ENCODE data around the gene FREM3. TPM values are rescaled to one million over a fixed set of nuclear protein-coding genes. Genes with fewer than 3 reads are reported as not detected.

The FREM3 gene
- total RNA-seq, 1 donor from 2014 or later: not detected

- no peak for TF ChIP-seq CTCF (IDR thresholded peaks at IDR 0.05; ENCODE audit: insufficient read depth, low read length, severe bottlenecking)
- Histone ChIP-seq H3K36me3 (ENCODE audit: control insufficient read depth, insufficient read depth, low read length) (no peaks in the 10 kb centered on the region), H3K4me3 (ENCODE audit: low read depth, low read length) (no peak overlapping the region), H3K27me3 (ENCODE audit: control insufficient read depth, insufficient read depth, low read length) (no peaks in the 10 kb centered on the region)
- DNase-seq (ENCODE audit: low read depth) (no peak), FAIRE-seq (no peak)
These were observed 103.2 kb downstream of the FREM3 start for GRCh38 chr4:143597276-143597675.

- Histone ChIP-seq H3K4me3 (ENCODE audit: low read depth, low read length) (no peak overlapping the region), H3K27me3 (ENCODE audit: control insufficient read depth, insufficient read depth, low read length) (no peaks in the 10 kb centered on the region), H3K36me3 (ENCODE audit: control insufficient read depth, insufficient read depth, low read length) (no peaks in the 10 kb centered on the region)
- FAIRE-seq (no peak), DNase-seq (ENCODE audit: low read depth) (peak; percentile 12)
- TF ChIP-seq CTCF (IDR thresholded peaks at IDR 0.05; ENCODE audit: insufficient read depth, low read length, severe bottlenecking): no peak
These were observed 112.8 kb downstream of the FREM3 start for GRCh38 chr4:143587703-143588102.

GRCh38 chr4:143586080-143586479 lies 114.4 kb downstream of the FREM3 start:
- FAIRE-seq (no peak), DNase-seq (ENCODE audit: low read depth) (peak; percentile 0)
- no peaks in the 10 kb centered on the region for H3K27me3 ChIP-seq (ENCODE audit: control insufficient read depth, insufficient read depth, low read length)
- TF ChIP-seq CTCF (IDR thresholded peaks at IDR 0.05; ENCODE audit: insufficient read depth, low read length, severe bottlenecking): no peak
- H3K36me3 ChIP-seq (ENCODE audit: control insufficient read depth, insufficient read depth, low read length): no peaks in the 10 kb centered on the region
- no peak overlapping the region for H3K4me3 ChIP-seq (ENCODE audit: low read depth, low read length)

GRCh38 chr4:143585548-143585947 lies 114.9 kb downstream of the FREM3 start:
- Histone ChIP-seq H3K27me3 (ENCODE audit: control insufficient read depth, insufficient read depth, low read length) (no peaks in the 10 kb centered on the region), H3K36me3 (ENCODE audit: control insufficient read depth, insufficient read depth, low read length) (no peaks in the 10 kb centered on the region), H3K4me3 (ENCODE audit: low read depth, low read length) (no peak overlapping the region)
- DNase-seq (ENCODE audit: low read depth) (peak; percentile 3), FAIRE-seq (no peak)
- TF ChIP-seq CTCF (IDR thresholded peaks at IDR 0.05; ENCODE audit: insufficient read depth, low read length, severe bottlenecking): no peak

GRCh38 chr4:143581331-143581946 lies 119.0 kb downstream of the FREM3 start:
- DNase-seq (ENCODE audit: low read depth) (no peak), FAIRE-seq (no peak)
- no peaks in the 10 kb centered on the region for H3K36me3 ChIP-seq (ENCODE audit: control insufficient read depth, insufficient read depth, low read length)
- no peak for TF ChIP-seq CTCF (IDR thresholded peaks at IDR 0.05; ENCODE audit: insufficient read depth, low read length, severe bottlenecking)
- H3K27me3 ChIP-seq (ENCODE audit: control insufficient read depth, insufficient read depth, low read length): no peaks in the 10 kb centered on the region
- no peak overlapping the region for H3K4me3 ChIP-seq (ENCODE audit: low read depth, low read length)

GRCh38 chr4:143575331-143575730 lies 125.1 kb downstream of the FREM3 start:
- H3K4me3 ChIP-seq (ENCODE audit: low read depth, low read length): no peak overlapping the region
- no peak for TF ChIP-seq CTCF (IDR thresholded peaks at IDR 0.05; ENCODE audit: insufficient read depth, low read length, severe bottlenecking)
- H3K27me3 ChIP-seq (ENCODE audit: control insufficient read depth, insufficient read depth, low read length): no peaks in the 10 kb centered on the region
- DNase-seq (ENCODE audit: low read depth) (no peak), FAIRE-seq (no peak)
- H3K36me3 ChIP-seq (ENCODE audit: control insufficient read depth, insufficient read depth, low read length): no peaks in the 10 kb centered on the region

Data from bronchial epithelial cell (primary cell).